GM21529 (cell line): ENCODE data around the gene TYSND1.
"Not testable (repeated sequence)": the region's sequence is repeated elsewhere in the genome, so short reads cannot be mapped to it uniquely, and the experiment has no call there.

Source experiments
- ATAC-seq: cut with Tn5 transposase; IDR thresholded peaks from one replicate; pipeline ENCODE4 v1.9.1; 2021; ENCODE audit not compliant: unreplicated experiment

The TYSND1 gene

GRCh38 chr10:70146489-70147258, at the start of gene TYSND1:
TYSND1 (minus strand) TSS chr10:70146700; CDS start chr10:70146586, 114 bp downstream.
- peak; percentile 89 for ATAC-seq

GRCh38 chr10:70193391-70193844, 46.9 kb upstream of the TYSND1 start:
- no peak for ATAC-seq

- no peak for ATAC-seq
Measured at GRCh38 chr10:70192326-70192968, 45.9 kb upstream of the TYSND1 start.

GRCh38 chr10:70191972-70192305, 45.4 kb upstream of the TYSND1 start:
- no peak for ATAC-seq

GRCh38 chr10:70191161-70191971, 44.9 kb upstream of the TYSND1 start:
- ATAC-seq = no peak

GRCh38 chr10:70190581-70190980, 44.1 kb upstream of the TYSND1 start:
- no peak for ATAC-seq

GRCh38 chr10:70190102-70190501, 43.6 kb upstream of the TYSND1 start:
- no peak for ATAC-seq

GRCh38 chr10:70188768-70189167, 42.3 kb upstream of the TYSND1 start:
- no peak for ATAC-seq

- no peak for ATAC-seq
Measured at GRCh38 chr10:70186571-70186970, 40.1 kb upstream of the TYSND1 start.

GRCh38 chr10:70186090-70186489, 39.6 kb upstream of the TYSND1 start:
- no peak for ATAC-seq

GRCh38 chr10:70183304-70183703, 36.8 kb upstream of the TYSND1 start:
- no peak for ATAC-seq

- not testable (repeated sequence) for ATAC-seq
Measured at GRCh38 chr10:70179209-70179608, 32.7 kb upstream of the TYSND1 start.

- no peak for ATAC-seq
Measured at GRCh38 chr10:70178139-70178725, 31.7 kb upstream of the TYSND1 start.

- ATAC-seq = no peak
Measured at GRCh38 chr10:70176441-70176840, 29.9 kb upstream of the TYSND1 start.

GRCh38 chr10:70175516-70175915, 29.0 kb upstream of the TYSND1 start:
- ATAC-seq = no peak

GRCh38 chr10:70174058-70174741, 27.7 kb upstream of the TYSND1 start:
- ATAC-seq = no peak

- ATAC-seq = no peak
Measured at GRCh38 chr10:70169649-70170364, 23.3 kb upstream of the TYSND1 start.

- ATAC-seq = no peak
Measured at GRCh38 chr10:70169011-70169410, 22.5 kb upstream of the TYSND1 start.

- ATAC-seq = no peak
Measured at GRCh38 chr10:70167246-70167645, 20.7 kb upstream of the TYSND1 start.

GRCh38 chr10:70166394-70166793, 19.9 kb upstream of the TYSND1 start:
- ATAC-seq = no peak
